K562 (cell line): ENCODE results near the gene MRRF. TPM values are rescaled to one million over a fixed set of nuclear protein-coding genes. Genes with fewer than 3 reads are reported as not detected.

ENCODE experiments used
- BRF2 ChIP-seq: IDR thresholded peaks from 3 replicates; pipeline ENCODE4 v1.6.1; 2011; ENCODE audit warnings: borderline replicate concordance, mild to moderate bottlenecking; ENCODE audit not compliant: insufficient read length, insufficient read depth
- CCNT2 ChIP-seq: IDR thresholded peaks from 2 replicates; pipeline ENCODE4 v1.6.1; 2011; ENCODE audit warnings: borderline replicate concordance, low read depth, mild to moderate bottlenecking, moderate library complexity, mixed read lengths, low read length; ENCODE audit not compliant: insufficient read length; ENCODE audit errors: extremely low read depth
- CLOCK ChIP-seq: fragments of 250-450 bp; sonication (Bioruptor Pico); IDR thresholded peaks from 2 replicates; pipeline ENCODE4 v1.4.0; 2020; ENCODE audit warnings: mild to moderate bottlenecking, moderate library complexity, borderline replicate concordance
- COPS2 ChIP-seq: fragments of 450-650 bp; conservative IDR thresholded peaks from 2 replicates; pipeline ENCODE4 v1.6.1; 2016; ENCODE audit warnings: mild to moderate bottlenecking, moderate library complexity
- E2F3 ChIP-seq: fragments of 250-450 bp; sonication (Bioruptor Pico); IDR thresholded peaks from 2 replicates; pipeline ENCODE4 v1.4.0; 2020; ENCODE audit warnings: mild to moderate bottlenecking
- FOXK2 ChIP-seq, 2 experiments: fragments of 450-650 bp; IDR thresholded peaks in 1 of 2; conservative IDR thresholded peaks in 1 of 2; 2 replicates each; pipeline ENCODE4 v1.6.1; 2016; ENCODE audit warnings: low read depth in 2 of 2, mild to moderate bottlenecking in 1 of 2
- ILF3 ChIP-seq: fragments of 450-650 bp; IDR thresholded peaks from 2 replicates; pipeline ENCODE4 v1.6.1; 2018; ENCODE audit warnings: antibody characterized with exemption, mild to moderate bottlenecking, moderate library complexity, borderline replicate concordance
- KAT8 ChIP-seq: fragments of 450-650 bp; IDR thresholded peaks from 2 replicates; pipeline ENCODE4 v1.6.1; 2016; ENCODE audit warnings: low read depth, mild to moderate bottlenecking
- POLR2B ChIP-seq: fragments of 450-650 bp; IDR thresholded peaks from 2 replicates; pipeline ENCODE4 v1.6.1; 2018; ENCODE audit warnings: low read depth; ENCODE audit not compliant: partially characterized antibody
- PPARD ChIP-seq: fragments of 250-450 bp; sonication (Bioruptor Pico); IDR thresholded peaks from 2 replicates; pipeline ENCODE4 v1.8.0; 2022; ENCODE audit warnings: inconsistent platforms, mild to moderate bottlenecking, moderate library complexity
- PTTG1 ChIP-seq: fragments of 450-650 bp; IDR thresholded peaks from 2 replicates; pipeline ENCODE4 v1.6.1; 2016; ENCODE audit warnings: low read depth, mild to moderate bottlenecking, missing genetic modification characterization, missing compliant biosample characterization
- SMARCC2 ChIP-seq: fragments of 450-650 bp; IDR thresholded peaks from 2 replicates; pipeline ENCODE4 v1.6.1; 2017; ENCODE audit warnings: antibody characterized with exemption, moderate library complexity, mild to moderate bottlenecking, low read depth
- SP2 ChIP-seq: IDR thresholded peaks from 2 replicates; pipeline ENCODE4 v1.6.1; 2011; ENCODE audit warnings: mild to moderate bottlenecking, low read depth, low read length, moderate library complexity; ENCODE audit not compliant: poor library complexity, severe bottlenecking; ENCODE audit errors: extremely low read depth
- TAF7 ChIP-seq: fragments of 450-650 bp; IDR thresholded peaks from 2 replicates; pipeline ENCODE4 v1.6.1; 2016; ENCODE audit warnings: missing genetic modification characterization, missing compliant biosample characterization
- XRCC5 ChIP-seq: fragments of 200-400 bp; formaldehyde crosslinking; IDR thresholded peaks from 2 replicates; pipeline ENCODE4 v1.6.1; 2017; ENCODE audit warnings: low read depth, mild to moderate bottlenecking, low read length
- ZFX ChIP-seq: sonication (generic); formaldehyde crosslinking; IDR thresholded peaks from 2 replicates; pipeline ENCODE4 v1.8.0; 2022; ENCODE audit warnings: mild to moderate bottlenecking, missing genetic modification reagents, moderate library complexity
- ZNF12 ChIP-seq: sonication (generic); formaldehyde crosslinking; IDR thresholded peaks from 2 replicates; pipeline ENCODE4 v1.4.0; 2020; ENCODE audit warnings: mild to moderate bottlenecking, missing genetic modification reagents
- ZNF277 ChIP-seq: fragments of 250-450 bp; sonication (Bioruptor Pico); IDR thresholded peaks from 2 replicates; pipeline ENCODE4 v1.8.0; 2022; ENCODE audit warnings: inconsistent platforms, mild to moderate bottlenecking, moderate library complexity, borderline replicate concordance
- ZNF398 ChIP-seq: fragments of 250-450 bp; sonication (Bioruptor Pico); IDR thresholded peaks from 2 replicates; pipeline ENCODE4 v1.8.0; 2021; ENCODE audit warnings: moderate library complexity, mild to moderate bottlenecking, inconsistent platforms
- ZNF511 ChIP-seq: sonication (generic); formaldehyde crosslinking; IDR thresholded peaks from 2 replicates; pipeline ENCODE4 v1.8.0; 2022; ENCODE audit warnings: mild to moderate bottlenecking, missing genetic modification reagents
- ZNF696 ChIP-seq: fragments of 250-450 bp; sonication (Bioruptor Pico); conservative IDR thresholded peaks from 2 replicates; pipeline ENCODE4 v1.4.0; 2020; ENCODE audit warnings: mild to moderate bottlenecking, moderate library complexity
- ZNF766 ChIP-seq: fragments of 200-800 bp; sonication (Bioruptor generic); conservative IDR thresholded peaks from 2 replicates; pipeline ENCODE4 v1.6.1; 2016; ENCODE audit warnings: missing genetic modification characterization, missing compliant biosample characterization
- polyA plus RNA-seq, 8 experiments: library from polyadenylated mRNA; depleted of rRNA in 4 of 8; stranded (reverse) in 5 of 8; unstranded in 3 of 8; fragments of >200 nt; fragmentation: Nextera tagmentation in 2 of 8; fragmentation: Illumina TruSeq in 1 of 8; extraction: Ambion mirVana in 2 of 8; extraction: Trizol in 1 of 8; gene quantifications; 2 replicates each; pipeline versions ENCODE4 v1.2.1 to v1.2.3, GENCODE V29; 2011 to 2014; ENCODE audit warnings: inconsistent platforms in 1 of 8, missing spikeins in 1 of 8
- total RNA-seq, 7 experiments: library from RNA; depleted of rRNA in 6 of 7; stranded (reverse); fragments of >200 nt in 6 of 7; fragmentation: Illumina TruSeq in 2 of 7; extraction: Trizol in 2 of 7; gene quantifications; 2 replicates each; pipeline versions ENCODE4 v1.2.1 to v1.2.3, GENCODE V29; 2011 to 2021; ENCODE audit warnings: low replicate concordance in 1 of 7

The MRRF gene
- total and polyA plus RNA-seq, 9 of the 15 experiments (the other 6 are each of a cell fraction or from before 2014, with no cell fraction given) = 55.0 to 105 (median 81.2) TPM

GRCh38 chr9:122332083-122332482, 67.4 kb downstream of the MRRF start (continued):
- no peak for TF ChIP-seq ZNF766 (CRISPR knock-in tag)
- TF ChIP-seq XRCC5 = no peak
- TF ChIP-seq TAF7 = no peak
- no peak for TF ChIP-seq SP2
- TF ChIP-seq SMARCC2 = peak; percentile 36; the same call in 1 of the 2 replicates
- no peak for TF ChIP-seq CLOCK (CRISPR knock-in tag)
- no peak for TF ChIP-seq POLR2B
- TF ChIP-seq ZNF12 (CRISPR knock-in tag) = no peak
- no peak for TF ChIP-seq COPS2
- TF ChIP-seq CCNT2 = no peak
- no peak for TF ChIP-seq PTTG1 (tag)
- TF ChIP-seq ZNF398 (CRISPR knock-in tag) = no peak
- TF ChIP-seq ZNF511 (CRISPR knock-in tag) = no peak
- TF ChIP-seq PPARD (CRISPR knock-in tag) = no peak
- TF ChIP-seq ZNF277 = no peak
- TF ChIP-seq BRF2 = no peak
- no peak for TF ChIP-seq E2F3 (CRISPR knock-in tag)
- TF ChIP-seq FOXK2 (conservative IDR thresholded peaks at IDR 0.05 in 1 of 2, IDR thresholded peaks at IDR 0.05 in 1 of 2; ENCODE audit: low read depth in 2 of 2) = no peak
- TF ChIP-seq ZFX = no peak
- TF ChIP-seq KAT8 = no peak
- no peak for TF ChIP-seq ZNF696 (CRISPR knock-in tag)
- TF ChIP-seq ILF3 = no peak
